Measurements from ENCODE around the gene DSCAM. TPM values are rescaled to one million over a fixed set of nuclear protein-coding genes. Genes with fewer than 3 reads are reported as not detected.

Gene DSCAM
- polyA plus RNA-seq, 1 experiment, result not detected

GRCh38 chr21:40316104-40316503, 530.9 kb downstream of the DSCAM start:
- H3K4me3 ChIP-seq (ENCODE audit: low read depth, low read length), result no peak overlapping the region
- DNase-seq (ENCODE audit: low read depth, low spot score), result no peak
- POLR2A ChIA-PET, result no interaction called here
- peaks cover 18% of the 10 kb centered on the region for H3K9me3 ChIP-seq (ENCODE audit: control insufficient read depth, insufficient read depth, low read length)
- no peaks in the 10 kb centered on the region for H3K27me3 ChIP-seq (ENCODE audit: control insufficient read depth, insufficient read depth, low read length)
- no peak for TF ChIP-seq CTCF (IDR thresholded peaks at IDR 0.05; ENCODE audit: low read depth, low read length)
- no peak overlapping the region for H3K27ac ChIP-seq (ENCODE audit: low read depth, low read length)
- CTCF ChIA-PET, result no interaction called here

GRCh38 chr21:40315626-40316025, 531.3 kb downstream of the DSCAM start:
- Histone ChIP-seq H3K4me3 (ENCODE audit: low read depth, low read length) (no peak overlapping the region), H3K27me3 (ENCODE audit: control insufficient read depth, insufficient read depth, low read length) (no peaks in the 10 kb centered on the region), H3K27ac (ENCODE audit: low read depth, low read length) (no peak overlapping the region), H3K9me3 (ENCODE audit: control insufficient read depth, insufficient read depth, low read length) (peaks cover 18% of the 10 kb centered on the region)
- TF ChIP-seq CTCF (IDR thresholded peaks at IDR 0.05; ENCODE audit: low read depth, low read length), result no peak
- POLR2A ChIA-PET, result no interaction called here
- no peak for DNase-seq (ENCODE audit: low read depth, low spot score)
- CTCF ChIA-PET, result no interaction called here

GRCh38 chr21:40313260-40313659, 533.7 kb downstream of the DSCAM start:
- Histone ChIP-seq H3K27me3 (ENCODE audit: control insufficient read depth, insufficient read depth, low read length) (no peaks in the 10 kb centered on the region), H3K27ac (ENCODE audit: low read depth, low read length) (no peak overlapping the region), H3K9me3 (ENCODE audit: control insufficient read depth, insufficient read depth, low read length) (peaks cover 14% of the 10 kb centered on the region), H3K4me3 (ENCODE audit: low read depth, low read length) (no peak overlapping the region)
- no peak for DNase-seq (ENCODE audit: low read depth, low spot score)
- ChIA-PET POLR2A (no interaction called here), CTCF (no interaction called here)
- no peak for TF ChIP-seq CTCF (IDR thresholded peaks at IDR 0.05; ENCODE audit: low read depth, low read length)

- peaks cover 21% of the 10 kb centered on the region for H3K9me3 ChIP-seq (ENCODE audit: control insufficient read depth, insufficient read depth, low read length)
- no peaks in the 10 kb centered on the region for H3K27me3 ChIP-seq (ENCODE audit: control insufficient read depth, insufficient read depth, low read length)
- H3K27ac ChIP-seq (ENCODE audit: low read depth, low read length), result no peak overlapping the region
- ChIA-PET POLR2A (no interaction called here), CTCF (no interaction called here)
- H3K4me3 ChIP-seq (ENCODE audit: low read depth, low read length), result no peak overlapping the region
- no peak for TF ChIP-seq CTCF (IDR thresholded peaks at IDR 0.05; ENCODE audit: low read depth, low read length)
- DNase-seq (ENCODE audit: low read depth, low spot score), result no peak
These were observed 546.7 kb downstream of the DSCAM start for GRCh38 chr21:40300300-40300699.

- CTCF ChIA-PET, result no interaction called here
- Histone ChIP-seq H3K9me3 (ENCODE audit: control insufficient read depth, insufficient read depth, low read length) (peaks cover 16% of the 10 kb centered on the region; the same call in 1 of the 2 replicates), H3K4me3 (ENCODE audit: low read depth, low read length) (no peak overlapping the region), H3K27me3 (ENCODE audit: control insufficient read depth, insufficient read depth, low read length) (no peaks in the 10 kb centered on the region), H3K27ac (ENCODE audit: low read depth, low read length) (no peak overlapping the region)
- DNase-seq (ENCODE audit: low read depth, low spot score), result no peak
- TF ChIP-seq CTCF (IDR thresholded peaks at IDR 0.05; ENCODE audit: low read depth, low read length), result no peak
- POLR2A ChIA-PET, result no interaction called here
These were observed 547.5 kb downstream of the DSCAM start for GRCh38 chr21:40299451-40299850.
